ENCODE measurements around the gene ITGA3.

The ITGA3 gene

DNA sequence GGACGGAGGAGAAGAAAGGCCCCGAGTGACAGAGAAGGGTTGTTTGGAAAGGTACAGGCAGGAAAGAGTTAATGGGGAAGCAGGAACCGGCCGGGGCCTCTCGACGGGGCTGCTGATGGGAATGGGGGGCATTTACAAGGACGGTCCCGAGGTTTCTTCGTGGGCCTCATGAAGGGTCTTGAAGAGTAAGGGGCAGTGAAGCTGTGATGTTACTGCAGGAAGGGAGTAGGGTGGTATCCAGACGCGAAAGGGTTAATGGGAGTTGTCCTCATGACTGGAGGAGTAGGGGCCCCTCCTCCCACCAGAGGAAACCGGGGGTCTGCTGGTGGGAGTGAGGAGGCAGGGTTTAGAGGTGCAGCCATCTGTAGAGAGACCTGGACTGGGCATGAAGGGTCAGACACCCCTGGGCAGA lies 39.7 kb downstream of the ITGA3 start:
- DNase-seq: peak; percentile 13

DNA sequence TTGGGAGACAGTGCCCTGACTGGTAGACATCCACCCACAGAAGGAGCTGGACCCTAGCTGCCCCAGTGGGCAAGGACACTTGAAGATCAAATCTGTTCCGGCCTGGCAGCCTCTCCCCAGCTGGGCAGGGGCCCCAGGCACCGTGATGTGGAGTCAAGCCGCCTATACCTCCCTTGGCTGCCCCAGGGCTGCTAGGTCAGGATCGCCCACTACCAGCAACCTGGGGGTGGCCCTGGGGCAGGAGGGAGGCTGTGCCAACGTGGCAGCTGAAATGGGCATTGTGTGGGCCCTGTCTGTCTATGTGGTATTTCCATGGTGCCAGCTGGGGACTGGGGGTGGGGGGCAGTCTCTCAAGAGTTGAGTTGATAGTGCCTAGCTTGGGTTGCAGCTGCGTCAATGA lies 40.2 kb downstream of the ITGA3 start:
- no peak for DNase-seq

- DNase-seq: no peak
Observed at GRCh38 chr17:50096758-50097157, 40.8 kb downstream of the ITGA3 start.

- DNase-seq: no peak
Observed at GRCh38 chr17:50097455-50097854, 41.5 kb downstream of the ITGA3 start.

DNA sequence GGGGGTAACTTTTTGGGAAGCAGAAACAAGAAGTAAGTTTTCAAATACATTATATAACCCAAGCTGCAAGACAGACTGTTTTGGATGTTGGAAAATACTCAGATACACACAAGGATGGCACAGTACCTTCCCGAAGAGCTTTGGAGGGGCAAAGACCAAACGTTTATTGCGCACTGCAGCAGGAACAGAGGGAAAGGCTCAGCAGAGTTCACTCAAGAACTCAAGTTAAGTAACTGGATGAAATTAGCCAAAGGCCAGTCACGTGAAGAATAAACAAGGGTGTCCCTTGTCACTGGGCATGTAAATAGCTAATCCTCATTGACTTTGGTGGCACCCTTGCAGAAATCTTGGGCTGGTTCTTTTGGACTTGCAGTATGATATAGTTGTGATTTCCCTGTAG lies 42.0 kb downstream of the ITGA3 start:
- no peak for DNase-seq

DNA sequence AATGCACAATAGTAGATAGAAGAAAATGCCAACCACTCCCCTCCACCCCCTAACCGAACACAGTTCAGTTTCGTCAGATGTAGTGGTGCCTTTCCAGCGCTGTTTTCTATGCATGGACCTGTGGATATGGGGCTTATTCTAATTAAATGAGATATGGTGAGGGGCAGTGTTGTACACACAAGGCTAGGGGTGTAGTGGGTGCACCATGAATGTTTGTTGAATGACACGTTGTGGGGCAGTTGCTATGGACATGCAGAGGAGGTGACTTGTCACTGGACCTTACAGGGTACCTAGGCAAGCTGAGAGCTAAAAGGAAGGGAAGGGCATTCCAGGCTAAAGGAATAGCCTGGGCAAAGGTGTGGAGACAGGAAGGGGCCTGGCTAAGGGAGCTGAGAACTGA lies 42.7 kb downstream of the ITGA3 start:
- no peak for DNase-seq

GRCh38 chr17:50099003-50099402 lies 43.1 kb downstream of the ITGA3 start:
- DNase-seq: no peak

DNA sequence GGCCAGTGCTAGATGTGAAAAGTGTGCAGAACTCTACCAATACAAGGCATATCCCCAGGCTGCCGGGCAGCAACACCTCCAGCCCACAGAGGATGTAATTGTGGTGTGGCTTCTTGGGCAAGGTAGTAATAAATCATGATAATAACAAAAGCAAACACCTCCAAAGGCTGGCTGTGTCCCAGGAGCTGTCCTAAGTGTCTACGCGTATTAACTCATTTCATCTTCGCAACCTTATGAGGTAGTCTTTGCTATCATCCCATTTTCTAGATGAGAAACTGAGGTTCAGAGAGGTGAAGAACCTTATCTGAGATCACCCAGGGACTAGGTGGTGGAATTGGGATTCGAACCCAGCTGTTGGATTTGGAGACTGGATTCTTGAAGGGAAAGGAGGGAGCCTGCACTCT lies 44.6 kb downstream of the ITGA3 start:
- no peak for DNase-seq

DNA sequence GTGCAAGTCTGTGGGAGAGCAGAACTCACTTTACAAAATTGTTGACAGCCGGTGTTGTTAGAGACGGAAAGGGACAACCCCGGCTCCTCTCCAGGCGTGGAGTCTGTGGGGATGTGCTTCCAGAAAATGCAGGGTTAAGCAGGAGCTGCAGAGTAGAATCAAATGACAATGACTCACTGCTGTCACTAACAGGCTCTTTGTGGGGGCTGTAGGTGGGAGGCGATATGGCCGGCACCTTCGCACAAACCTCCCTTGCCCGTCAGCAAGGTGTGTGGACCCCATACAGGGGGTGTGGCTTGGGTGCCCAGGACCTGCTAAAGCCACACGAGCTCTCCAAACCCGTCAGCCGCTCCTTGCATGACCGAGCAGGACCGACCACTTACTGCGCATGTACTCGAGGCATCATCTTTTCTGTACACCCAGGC lies 45.0 kb downstream of the ITGA3 start:
- peak; percentile 75 for DNase-seq

DNA sequence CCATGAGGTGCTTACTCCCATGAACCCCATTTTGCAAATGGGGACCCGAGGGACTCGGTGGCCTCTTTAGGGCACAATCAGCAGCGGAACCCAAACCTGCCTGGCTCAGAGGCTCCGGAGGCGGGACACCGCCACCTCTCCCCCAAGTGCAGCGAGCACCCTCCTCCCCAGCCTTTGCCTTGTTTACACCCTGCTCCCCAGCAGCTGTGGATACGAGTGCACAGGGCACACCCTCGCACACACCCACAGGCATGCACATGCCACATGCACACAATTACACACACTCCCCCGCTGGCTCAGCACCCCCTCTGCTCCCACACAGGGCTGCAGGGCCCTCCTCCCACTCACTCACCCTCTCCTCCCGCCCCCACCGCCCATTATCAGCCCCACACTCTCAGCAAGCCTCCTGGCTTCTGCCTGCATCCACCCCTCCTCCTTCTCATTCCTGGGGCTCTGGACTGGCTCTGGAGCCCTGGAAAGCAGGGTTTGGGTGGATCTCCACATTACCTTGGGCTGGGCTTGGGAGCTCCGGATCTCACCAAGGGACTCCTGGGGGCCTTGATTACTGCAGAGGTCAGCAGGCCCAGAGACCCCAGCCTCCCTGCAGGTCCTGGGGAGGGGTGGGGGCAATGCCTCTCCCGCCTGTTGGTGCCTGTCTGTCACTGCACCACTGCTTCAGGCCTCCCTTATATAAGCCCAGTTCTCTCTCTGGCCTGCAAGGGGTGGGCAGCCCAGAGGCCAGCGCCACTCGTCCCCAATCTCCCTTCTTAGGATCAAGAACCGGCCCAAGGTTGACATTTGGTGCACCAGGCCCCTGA lies 45.6 kb downstream of the ITGA3 start:
- DNase-seq: peak; percentile 75

DNA sequence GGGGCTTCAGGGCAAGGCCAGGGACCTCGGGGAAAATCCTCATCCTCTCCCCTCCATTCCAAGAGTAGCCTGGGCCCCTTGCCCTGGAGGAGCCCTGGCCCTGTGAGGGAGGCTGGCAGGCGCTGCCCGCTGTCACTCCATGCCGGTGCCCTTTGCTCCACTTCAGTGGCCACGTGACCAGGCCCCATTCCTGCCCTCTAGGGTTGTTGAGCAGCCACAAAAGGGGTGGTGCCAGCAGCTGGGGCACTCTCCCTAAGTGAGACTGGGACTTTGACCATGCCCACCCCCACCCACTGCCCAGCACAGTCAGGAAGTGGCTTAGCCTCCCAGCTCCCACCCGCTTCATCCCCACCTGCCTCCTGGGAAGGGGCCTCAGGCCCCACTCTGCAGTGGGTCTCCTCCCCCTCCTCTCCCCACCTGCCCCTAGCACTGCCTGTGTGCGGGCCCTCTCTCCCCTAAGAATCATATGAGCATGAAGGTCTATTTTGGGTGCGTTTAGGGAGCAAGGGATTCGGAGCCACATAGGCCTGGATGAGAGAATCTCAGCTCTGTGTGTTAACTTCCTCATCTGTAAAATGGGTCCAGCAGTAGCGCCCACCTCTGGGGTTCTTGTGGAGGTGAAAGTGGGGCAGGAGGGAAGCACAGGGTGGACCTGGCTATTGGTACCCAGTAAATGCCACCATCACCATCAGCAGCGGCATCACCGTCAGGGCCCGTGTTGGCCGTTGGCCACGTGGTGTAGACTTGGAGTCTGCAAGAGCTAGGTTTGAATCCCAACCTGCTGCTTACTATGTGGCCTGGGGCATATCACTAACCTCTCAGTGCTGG lies 46.5 kb downstream of the ITGA3 start:
- no peak for DNase-seq

DNA sequence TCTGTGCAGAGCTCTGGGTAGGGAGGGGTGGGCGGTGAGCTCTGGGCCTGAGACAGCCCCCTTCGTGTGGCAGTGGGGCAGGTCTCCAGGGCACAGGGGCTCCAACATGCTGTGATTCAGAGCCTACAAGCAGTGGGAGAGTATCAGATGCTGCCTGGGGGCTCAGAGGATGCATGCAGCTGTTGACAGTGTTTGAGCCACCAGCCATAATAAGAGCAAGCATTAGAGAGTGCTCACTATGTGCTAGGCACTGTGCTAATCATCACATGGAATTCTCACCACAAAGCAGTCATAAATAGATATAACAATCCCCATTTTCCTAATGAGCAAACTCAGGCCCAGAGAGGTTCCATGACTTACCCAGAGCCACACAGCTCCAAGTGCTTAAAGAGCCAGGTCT lies 47.3 kb downstream of the ITGA3 start:
- DNase-seq: no peak

DNA sequence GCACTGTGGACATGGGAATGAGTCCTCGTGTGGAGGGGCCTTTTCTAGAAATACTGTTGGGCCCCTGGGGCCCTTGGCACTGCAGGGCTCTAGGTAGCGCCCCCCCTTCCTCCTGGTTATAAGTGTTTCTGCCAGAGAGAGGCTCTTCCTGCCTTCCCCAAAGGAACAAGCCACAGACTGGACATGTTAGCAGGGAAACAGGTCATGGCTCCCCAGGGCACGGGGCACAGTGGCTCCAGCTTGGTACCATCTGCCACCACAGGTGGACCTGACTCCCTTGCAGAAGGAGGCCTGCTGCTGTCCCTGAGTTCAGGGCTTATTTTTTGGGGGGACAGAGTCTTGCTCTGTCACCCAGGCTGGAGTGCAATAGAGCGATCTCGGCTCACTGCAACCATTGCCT lies 48.0 kb downstream of the ITGA3 start:
- DNase-seq: no peak

- DNase-seq: no peak
Observed at GRCh38 chr17:50105811-50106210, 49.9 kb downstream of the ITGA3 start.

DNA sequence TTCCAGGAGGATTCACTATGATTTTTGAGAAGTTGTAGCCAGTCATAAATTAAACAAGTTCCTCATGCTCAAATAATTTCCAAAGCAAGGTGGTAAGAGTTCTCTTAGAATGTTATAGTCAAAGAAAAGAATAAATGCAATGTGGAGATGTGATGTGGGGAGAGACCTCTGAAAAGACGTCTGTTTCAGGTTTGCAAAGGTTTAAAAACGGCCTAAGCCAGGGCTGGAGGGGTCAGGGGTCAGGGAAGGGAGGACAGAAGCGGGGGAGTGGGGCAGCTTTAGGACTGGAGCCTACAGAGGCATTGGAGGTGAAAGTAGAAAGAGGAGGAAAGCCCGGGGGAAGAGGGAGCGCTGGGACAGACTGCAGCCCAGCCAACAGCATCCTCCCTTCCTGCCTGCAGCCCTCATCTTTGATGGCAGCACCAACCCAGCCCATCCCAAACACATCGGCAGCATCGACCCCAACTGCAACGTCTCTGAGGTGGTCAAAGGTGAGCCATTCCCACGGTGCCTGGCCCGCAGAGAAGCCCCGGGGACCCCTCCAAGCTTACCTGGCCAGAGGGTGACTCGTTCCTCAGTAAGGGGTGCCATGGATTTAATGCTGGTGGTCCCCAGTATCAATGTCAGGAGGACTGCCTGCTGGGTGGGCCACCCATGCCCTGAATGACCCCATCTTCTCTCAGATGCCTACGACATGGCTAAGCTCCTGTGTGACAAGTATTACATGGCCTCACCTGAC lies 50.7 kb downstream of the ITGA3 start:
- no peak for DNase-seq

DNA sequence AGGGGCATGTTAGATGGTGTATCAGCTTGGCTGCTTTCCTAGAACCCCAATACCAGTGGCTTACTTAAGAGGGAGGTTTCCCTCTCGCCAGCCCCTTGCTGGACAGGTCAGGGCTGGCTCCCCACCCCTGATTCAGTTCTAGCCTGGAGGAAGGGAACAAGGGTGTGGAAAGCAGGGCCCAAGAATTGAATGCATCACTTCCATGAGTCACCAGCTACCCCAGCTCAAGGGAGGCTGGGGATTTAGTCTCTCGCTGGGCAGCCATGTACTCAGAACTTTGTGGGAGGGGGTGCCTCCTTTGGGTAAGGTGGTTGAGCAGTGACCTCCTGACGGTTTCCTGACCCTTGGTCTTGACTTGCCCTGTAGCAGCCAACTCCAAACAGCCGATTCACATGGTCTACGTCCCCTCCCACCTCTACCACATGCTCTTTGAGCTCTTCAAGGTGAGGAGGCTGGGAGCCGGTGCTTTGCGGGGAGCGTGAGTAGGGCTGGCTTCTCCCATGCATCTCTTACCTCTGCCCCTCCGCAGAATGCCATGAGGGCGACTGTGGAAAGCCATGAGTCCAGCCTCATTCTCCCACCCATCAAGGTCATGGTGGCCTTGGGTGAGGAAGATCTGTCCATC lies 52.0 kb downstream of the ITGA3 start:
- DNase-seq: no peak

DNA sequence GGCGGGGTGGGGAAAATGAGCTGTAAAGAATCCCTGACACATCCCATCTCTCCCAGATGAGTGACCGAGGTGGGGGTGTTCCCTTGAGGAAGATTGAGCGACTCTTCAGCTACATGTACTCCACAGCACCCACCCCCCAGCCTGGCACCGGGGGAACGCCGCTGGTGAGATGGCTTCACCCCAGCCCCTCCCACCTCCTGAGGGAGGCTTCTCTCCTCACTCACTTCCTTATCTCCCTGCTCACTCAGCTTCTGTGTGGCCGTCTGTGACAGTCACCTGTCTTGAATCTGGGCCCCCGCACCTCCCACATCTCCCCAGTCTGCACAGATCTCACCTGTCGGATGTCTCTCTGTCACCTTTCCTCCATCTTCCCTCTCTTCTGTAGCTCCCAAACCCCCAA lies 52.6 kb downstream of the ITGA3 start:
- no peak for DNase-seq

DNA sequence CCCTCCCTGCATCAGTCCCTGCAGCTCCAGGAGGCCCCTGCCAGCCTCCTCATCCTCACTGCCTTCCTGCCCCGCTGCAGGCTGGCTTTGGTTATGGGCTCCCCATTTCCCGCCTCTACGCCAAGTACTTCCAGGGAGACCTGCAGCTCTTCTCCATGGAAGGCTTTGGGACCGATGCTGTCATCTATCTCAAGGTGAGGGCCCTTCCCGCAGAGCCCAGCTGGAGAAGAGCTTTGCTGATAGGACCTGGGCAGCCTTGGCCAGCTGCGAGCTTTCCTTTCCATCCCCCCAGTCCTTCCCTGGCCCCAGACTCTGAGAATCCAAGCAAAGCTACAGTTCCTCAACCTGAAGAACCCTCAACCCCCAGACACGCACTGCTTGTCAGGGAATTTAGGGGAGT lies 53.3 kb downstream of the ITGA3 start:
- DNase-seq: no peak

- DNase-seq: no peak
Observed at GRCh38 chr17:50109785-50110184, 53.9 kb downstream of the ITGA3 start.

GRCh38 chr17:50110591-50111349 lies 54.9 kb downstream of the ITGA3 start:
- no peak for DNase-seq

DNA sequence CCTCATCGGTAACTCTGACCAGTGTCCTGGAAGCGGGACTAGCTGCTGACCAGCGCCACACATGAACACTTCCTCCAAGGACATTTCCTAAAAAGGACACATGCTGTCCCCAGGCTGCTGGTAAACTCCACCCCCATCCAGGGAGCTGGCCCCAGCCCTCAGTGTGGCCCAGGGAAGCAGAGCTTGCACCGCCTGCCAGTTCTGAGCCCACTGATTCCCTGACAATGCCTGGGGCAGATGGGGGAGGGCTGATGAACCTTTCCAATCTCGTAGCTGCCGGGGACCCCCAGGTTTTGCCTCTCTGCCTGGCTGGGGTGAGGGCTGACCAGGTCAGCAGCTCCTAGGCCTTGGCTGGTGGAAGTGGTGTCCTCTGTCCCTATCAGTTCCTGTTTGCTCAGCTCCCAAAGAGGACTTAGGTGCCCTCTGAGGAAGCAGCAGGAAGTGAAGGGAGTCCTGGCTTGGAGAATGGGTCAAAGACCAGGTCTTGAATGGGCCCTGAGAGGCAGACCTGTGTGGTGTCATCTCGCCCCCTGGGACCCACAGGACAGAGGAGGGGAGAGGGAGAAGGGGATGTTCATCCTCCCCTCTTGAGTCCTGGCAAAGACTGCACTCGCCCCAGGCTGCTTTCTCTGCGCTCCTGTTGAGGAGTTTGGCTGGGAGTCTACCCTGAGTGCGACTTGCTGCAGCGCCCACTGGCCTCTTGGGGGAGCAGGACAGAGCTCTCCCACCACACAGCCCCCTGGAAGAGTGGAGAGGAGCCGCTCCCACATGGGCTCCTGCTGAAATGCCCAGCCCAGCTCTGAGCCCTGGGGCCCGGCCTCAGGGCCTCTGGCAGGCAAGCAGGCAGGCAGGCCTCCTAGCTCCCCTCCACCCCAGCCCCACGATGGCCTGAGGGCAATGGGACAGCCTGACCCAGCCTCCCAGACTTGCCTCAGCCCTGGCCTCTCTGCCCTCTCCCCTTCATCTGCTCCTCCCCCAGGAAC lies 56.1 kb downstream of the ITGA3 start:
- peak; percentile 70 for DNase-seq

Data from NCI-H2171 treated with DMSO at 0.1 percent for 48 hours (cell line).